Colonic mucosa (tissue), 4 donors: ENCODE measurements around the gene RARB. TPM values are rescaled to one million over a fixed set of nuclear protein-coding genes. Genes with fewer than 3 reads are reported as not detected.

ENCODE experiments used
- DNase-seq: peaks from one replicate; pipeline ENCODE4 v3.0.0-alpha.2; 2020
- H3K27ac ChIP-seq: fragments of 200-600 bp; one replicate; pipeline ENCODE4 v1.8.0; 2021
- H3K27me3 ChIP-seq: fragments of 200-600 bp; one replicate; pipeline ENCODE4 v1.8.0; 2021
- H3K36me3 ChIP-seq: fragments of 200-600 bp; one replicate; pipeline ENCODE4 v1.8.0; 2021
- H3K4me1 ChIP-seq: fragments of 200-600 bp; one replicate; pipeline ENCODE4 v1.8.0; 2021; ENCODE audit warnings: mild to moderate bottlenecking
- H3K4me3 ChIP-seq: fragments of 200-600 bp; one replicate; pipeline ENCODE4 v1.8.0; 2021
- H3K9ac ChIP-seq, 2 donors: one replicate each; pipeline ENCODE4 v1.7.0; 2013; ENCODE audit warnings: control low read depth in 2 of 2, low read depth in 2 of 2, low read length in 2 of 2
- H3K9me3 ChIP-seq: fragments of 200-600 bp; one replicate; pipeline ENCODE4 v1.8.0; 2021
- intact Hi-C: fragments of 100-400 bp; cut with DNase I; formaldehyde crosslinking; loops from one replicate; pipeline ENCODE4 v1.14.1; 2022
- total RNA-seq, 2 donors: library from RNA; stranded (reverse); fragmentation: NEBNext Ultra II Directional in 1 of 2; extraction: Animal tissue kit (Norgen Biotek cat#: 25700) in 1 of 2; gene quantifications; one replicate each; pipeline ENCODE4 v1.2.1, GENCODE V29; 2021
- TF ChIP-seq, protein P1 (sequence below): fragments of 200-600 bp; IDR thresholded peaks from one replicate; pipeline ENCODE4 v1.8.0; 2022; ENCODE audit warnings: antibody characterized with exemption, mild to moderate bottlenecking
- donor health status: healthy.
- donor health status: DM: no; HTN: no; CAD: no.
- donor health status: DM: no; HTN: no; CAD: no.

The RARB gene
- total RNA-seq, 2 donors from 2014 or later = 0.54 to 0.74 TPM

DNA sequence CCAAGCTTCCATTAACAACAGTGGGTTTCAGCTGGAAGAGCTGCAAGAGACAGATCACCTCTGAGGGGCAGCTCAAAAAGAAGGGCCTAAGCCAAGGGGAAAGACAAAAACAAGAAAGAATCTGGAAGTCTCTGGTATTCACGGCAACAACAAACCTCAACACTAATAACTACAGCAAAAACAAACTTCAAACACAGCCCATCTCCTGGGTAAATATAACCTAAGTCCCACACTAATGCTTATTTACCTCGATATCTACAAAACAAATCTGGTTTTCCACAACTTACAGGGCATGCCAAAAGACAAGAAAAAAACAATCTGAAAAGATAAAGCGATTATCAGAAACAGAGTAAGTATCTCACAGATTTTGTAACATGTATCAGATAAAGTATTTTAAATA, 207.0 kb downstream of the RARB start:
- Histone ChIP-seq H3K9me3 (no peaks in the 10 kb centered on the region), H3K27me3 (no peaks in the 10 kb centered on the region), H3K4me1 (no peaks in the 10 kb centered on the region), H3K27ac (no peak overlapping the region), H3K9ac (no peak overlapping the region), H3K36me3 (no peaks in the 10 kb centered on the region), H3K4me3 (no peak overlapping the region)
- intact Hi-C loops = no loop called here
- DNase-seq = no peak
- TF ChIP-seq, protein P1, sequence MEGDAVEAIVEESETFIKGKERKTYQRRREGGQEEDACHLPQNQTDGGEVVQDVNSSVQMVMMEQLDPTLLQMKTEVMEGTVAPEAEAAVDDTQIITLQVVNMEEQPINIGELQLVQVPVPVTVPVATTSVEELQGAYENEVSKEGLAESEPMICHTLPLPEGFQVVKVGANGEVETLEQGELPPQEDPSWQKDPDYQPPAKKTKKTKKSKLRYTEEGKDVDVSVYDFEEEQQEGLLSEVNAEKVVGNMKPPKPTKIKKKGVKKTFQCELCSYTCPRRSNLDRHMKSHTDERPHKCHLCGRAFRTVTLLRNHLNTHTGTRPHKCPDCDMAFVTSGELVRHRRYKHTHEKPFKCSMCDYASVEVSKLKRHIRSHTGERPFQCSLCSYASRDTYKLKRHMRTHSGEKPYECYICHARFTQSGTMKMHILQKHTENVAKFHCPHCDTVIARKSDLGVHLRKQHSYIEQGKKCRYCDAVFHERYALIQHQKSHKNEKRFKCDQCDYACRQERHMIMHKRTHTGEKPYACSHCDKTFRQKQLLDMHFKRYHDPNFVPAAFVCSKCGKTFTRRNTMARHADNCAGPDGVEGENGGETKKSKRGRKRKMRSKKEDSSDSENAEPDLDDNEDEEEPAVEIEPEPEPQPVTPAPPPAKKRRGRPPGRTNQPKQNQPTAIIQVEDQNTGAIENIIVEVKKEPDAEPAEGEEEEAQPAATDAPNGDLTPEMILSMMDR = no peak

Other genes starting within 250 kb of the RARB start
- 100 to 1,000 TPM; 105 TPM for gene TOP2B, start 236.6 kb downstream of the RARB start, total RNA-seq